Endothelial cell of umbilical vein (primary cell): Measurements from ENCODE around the gene RYR3. TPM values are rescaled to one million over a fixed set of nuclear protein-coding genes. Genes with fewer than 3 reads are reported as not detected.

Experiments
- BruUV-seq: library from RNA; stranded (reverse); fragments of 400-500 nt; replicated peaks from 2 replicates; lab custom pipeline; 2021; lab: Mats Ljungman, UMichigan
- CTCF ChIA-PET: fragments of 300-600, 350-600 bp; sonication (Branson Sonifier 250); formaldehyde crosslinking; loops from one replicate; lab custom pipeline; 2021; ENCODE audit warnings: antibody characterized with exemption, inconsistent platforms; lab: Charles Lee
- POLR2A ChIA-PET: fragments of 300-600, 350-600 bp; sonication (Branson Sonifier 250); formaldehyde crosslinking; loops from one replicate; lab custom pipeline; 2021; ENCODE audit warnings: antibody characterized with exemption, inconsistent platforms; lab: Charles Lee
- DNase-seq: peaks from one replicate; pipeline ENCODE4 v3.0.0-alpha.2; 2011; ENCODE audit warnings: low read depth, low spot score
- FAIRE-seq: peaks from 2 replicates; lab custom pipeline; 2011; peaks lifted over from hg19 to GRCh38; lab: Jason Lieb, UNC
- H2AFZ ChIP-seq: 2 replicates; pipeline ENCODE4 v1.6.0; 2012; ENCODE audit warnings: low read depth, low read length, control low read depth, inconsistent platforms
- H3K27ac ChIP-seq: 2 replicates; pipeline ENCODE4 v1.5.1; 2011; ENCODE audit warnings: low read depth, mild to moderate bottlenecking, control low read depth, low read length, moderate library complexity; ENCODE audit not compliant: insufficient read depth
- H3K27me3 ChIP-seq, 2 experiments: 2 replicates each; pipeline versions ENCODE4 v1.6.0 to v1.6.1; 2011; ENCODE audit warnings: low read length in 2 of 2, mixed read lengths in 1 of 2; ENCODE audit not compliant: control insufficient read depth in 2 of 2, insufficient read depth in 2 of 2
- H3K36me3 ChIP-seq, 2 experiments: 2 replicates in 1 of 2; 3 replicates in 1 of 2; pipeline ENCODE4 v1.5.1; 2011; ENCODE audit warnings: low read length in 2 of 2, mild to moderate bottlenecking in 1 of 2, moderate library complexity in 1 of 2; ENCODE audit not compliant: control insufficient read depth in 2 of 2, insufficient read depth in 2 of 2; ENCODE audit errors: extremely low read depth in 1 of 2
- H3K4me1 ChIP-seq: 3 replicates; pipeline ENCODE4 v1.5.1; 2011; ENCODE audit warnings: mild to moderate bottlenecking, low read length; ENCODE audit not compliant: control insufficient read depth, insufficient read depth; ENCODE audit errors: extremely low read depth
- H3K4me2 ChIP-seq: 2 replicates; pipeline ENCODE4 v1.6.1; 2011; ENCODE audit warnings: low read length, control low read depth, mixed read lengths; ENCODE audit not compliant: insufficient read depth
- H3K4me3 ChIP-seq, 3 experiments: fragments of 200-600 bp in 1 of 3; sonication (generic), shearing (Covaris generic) in 1 of 3; replicated peaks in 1 of 3; 2 replicates each; pipeline ENCODE4 v1.5.1; 2011 to 2016; ENCODE audit warnings: control low read depth in 3 of 3, low read length in 3 of 3, mild to moderate bottlenecking in 2 of 3, inconsistent platforms in 1 of 3, low read depth in 1 of 3, moderate library complexity in 1 of 3; ENCODE audit not compliant: insufficient read depth in 1 of 3
- H3K79me2 ChIP-seq: 2 replicates; pipeline ENCODE4 v1.6.0; 2012; ENCODE audit warnings: low read length, inconsistent platforms; ENCODE audit not compliant: control insufficient read depth, insufficient read depth
- H3K9ac ChIP-seq: replicated peaks from 2 replicates; pipeline ENCODE3; 2011; ENCODE audit warnings: low read length, control low read depth; ENCODE audit not compliant: insufficient read depth; ENCODE audit errors: extremely low read depth
- H3K9me1 ChIP-seq: replicated peaks from 3 replicates; pipeline ENCODE4 v1.6.0; 2011; ENCODE audit warnings: mild to moderate bottlenecking, low read length; ENCODE audit not compliant: control insufficient read depth, insufficient read depth; ENCODE audit errors: extremely low read depth
- H3K9me3 ChIP-seq: replicated peaks from 2 replicates; pipeline ENCODE4 v1.5.1; 2012; ENCODE audit warnings: low read length, inconsistent platforms; ENCODE audit not compliant: control insufficient read depth, insufficient read depth
- H4K20me1 ChIP-seq: replicated peaks from 2 replicates; pipeline ENCODE3; 2011; ENCODE audit warnings: mild to moderate bottlenecking, low read length; ENCODE audit not compliant: control insufficient read depth, insufficient read depth; ENCODE audit errors: extremely low read depth
- EZH2 ChIP-seq: IDR thresholded peaks from 2 replicates; pipeline ENCODE4 v1.6.1; 2012; ENCODE audit warnings: borderline replicate concordance, low read depth, mild to moderate bottlenecking, moderate library complexity, low read length, inconsistent platforms; ENCODE audit not compliant: severe bottlenecking
- FOS ChIP-seq: IDR thresholded peaks from 2 replicates; pipeline ENCODE4 v1.6.1; 2011; ENCODE audit warnings: mild to moderate bottlenecking, low read length, moderate library complexity, borderline replicate concordance; ENCODE audit not compliant: insufficient read depth
- GATA2 ChIP-seq: IDR thresholded peaks from 2 replicates; pipeline ENCODE4 v1.7.0; 2011; ENCODE audit warnings: low read depth, mild to moderate bottlenecking, moderate library complexity, mixed read lengths, low read length; ENCODE audit not compliant: insufficient read length, insufficient read depth
- JUN ChIP-seq: IDR thresholded peaks from 2 replicates; pipeline ENCODE4 v1.6.1; 2011; ENCODE audit warnings: borderline replicate concordance, low read depth; ENCODE audit not compliant: insufficient read length, insufficient read depth
- MYC ChIP-seq: IDR thresholded peaks from one replicate; pipeline ENCODE4 v1.6.1; 2011; ENCODE audit warnings: mild to moderate bottlenecking, low read depth, low read length
- POLR2A ChIP-seq: IDR thresholded peaks from 2 replicates; pipeline ENCODE4 v1.6.1; 2012; ENCODE audit warnings: low read depth, mild to moderate bottlenecking, control low read depth, low read length
- POLR2AphosphoS5 ChIP-seq: IDR thresholded peaks from 2 replicates; pipeline ENCODE4 v1.6.1; 2012; ENCODE audit warnings: low read depth, mild to moderate bottlenecking, control low read depth, low read length, moderate library complexity; ENCODE audit not compliant: insufficient read depth
- dilution Hi-C: fragments of 300-500 bp; cut with MboI; formaldehyde crosslinking; loops from one replicate; pipeline ENCODE4 v1.15.0; 2019; ENCODE audit warnings: low sequenced_read_pairs; ENCODE audit not compliant: extremely low pct_ligation_motif_present
- intact Hi-C: fragments of 100-400 bp; cut with micrococcal nuclease; formaldehyde crosslinking; loops from one replicate; pipeline ENCODE4 v1.10.0; 2022
- polyA plus RNA-seq, 4 experiments: library from polyadenylated mRNA; depleted of rRNA in 3 of 4; stranded (reverse) in 3 of 4; unstranded in 1 of 4; fragments of >200 nt; gene quantifications; 2 replicates each; pipeline versions ENCODE4 v1.2.1 to v1.2.3, GENCODE V29; 2011 to 2012; ENCODE audit warnings: missing spikeins in 1 of 4
- total RNA-seq: library from RNA; stranded (reverse); gene quantifications from 2 replicates; pipeline ENCODE4 v1.2.3, GENCODE V29; 2021
- TF ChIP-seq, protein P1 (sequence below): IDR thresholded peaks from 2 replicates; pipeline ENCODE4 v1.6.1; 2011; ENCODE audit not compliant: insufficient read depth, insufficient read length
- TF ChIP-seq, protein P2 (sequence below), 2 donors: IDR thresholded peaks; 1 replicate in 1 of 2; 2 replicates in 1 of 2; pipeline ENCODE4 v1.5.1; 2011; ENCODE audit warnings: low read length in 2 of 2, mild to moderate bottlenecking in 2 of 2, moderate library complexity in 2 of 2, control low read depth in 1 of 2, inconsistent platforms in 1 of 2, low read depth in 1 of 2; ENCODE audit not compliant: insufficient read depth in 1 of 2; ENCODE audit errors: extremely low read depth in 1 of 2

Gene RYR3
- total and polyA plus RNA-seq, 2 donors (not counting 3 experiments of a cell fraction or from before 2014, with no cell fraction given) = not detected

DNA sequence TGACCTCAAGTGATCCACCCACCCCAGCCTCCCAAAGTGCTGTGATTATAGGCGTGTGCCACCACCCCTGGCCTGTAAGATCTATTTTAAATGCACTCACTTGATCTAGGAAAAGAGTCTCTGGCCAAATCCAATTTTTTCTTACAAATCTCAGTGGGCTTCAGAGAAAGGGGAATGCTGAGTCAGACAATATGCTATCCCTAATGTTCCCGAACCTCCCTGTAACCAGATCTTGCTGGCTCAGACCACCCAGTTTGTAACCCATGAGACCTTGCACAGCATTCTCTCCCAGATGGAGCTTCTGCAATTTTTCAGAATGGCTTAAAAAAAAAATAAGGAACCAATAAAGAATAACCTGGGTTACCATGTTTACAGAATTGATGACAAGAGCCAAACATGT, 205.8 kb downstream of the RYR3 start:
- H3K4me3 ChIP-seq = no peak overlapping the region
- intact Hi-C loops = no loop called here
- no peaks in the 10 kb centered on the region for H3K36me3 ChIP-seq
- dilution Hi-C loops = no loop called here
- H3K27me3 ChIP-seq = no peaks in the 10 kb centered on the region
- TF ChIP-seq FOS = no peak
- TF ChIP-seq GATA2 = no peak
- TF ChIP-seq POLR2A = no peak
- TF ChIP-seq POLR2AphosphoS5 = no peak
- no peak for TF ChIP-seq EZH2
- no peak for TF ChIP-seq MYC
- no peak for TF ChIP-seq JUN
- TF ChIP-seq, protein P1, sequence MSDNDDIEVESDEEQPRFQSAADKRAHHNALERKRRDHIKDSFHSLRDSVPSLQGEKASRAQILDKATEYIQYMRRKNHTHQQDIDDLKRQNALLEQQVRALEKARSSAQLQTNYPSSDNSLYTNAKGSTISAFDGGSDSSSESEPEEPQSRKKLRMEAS = no peak
- TF ChIP-seq, protein P2, sequence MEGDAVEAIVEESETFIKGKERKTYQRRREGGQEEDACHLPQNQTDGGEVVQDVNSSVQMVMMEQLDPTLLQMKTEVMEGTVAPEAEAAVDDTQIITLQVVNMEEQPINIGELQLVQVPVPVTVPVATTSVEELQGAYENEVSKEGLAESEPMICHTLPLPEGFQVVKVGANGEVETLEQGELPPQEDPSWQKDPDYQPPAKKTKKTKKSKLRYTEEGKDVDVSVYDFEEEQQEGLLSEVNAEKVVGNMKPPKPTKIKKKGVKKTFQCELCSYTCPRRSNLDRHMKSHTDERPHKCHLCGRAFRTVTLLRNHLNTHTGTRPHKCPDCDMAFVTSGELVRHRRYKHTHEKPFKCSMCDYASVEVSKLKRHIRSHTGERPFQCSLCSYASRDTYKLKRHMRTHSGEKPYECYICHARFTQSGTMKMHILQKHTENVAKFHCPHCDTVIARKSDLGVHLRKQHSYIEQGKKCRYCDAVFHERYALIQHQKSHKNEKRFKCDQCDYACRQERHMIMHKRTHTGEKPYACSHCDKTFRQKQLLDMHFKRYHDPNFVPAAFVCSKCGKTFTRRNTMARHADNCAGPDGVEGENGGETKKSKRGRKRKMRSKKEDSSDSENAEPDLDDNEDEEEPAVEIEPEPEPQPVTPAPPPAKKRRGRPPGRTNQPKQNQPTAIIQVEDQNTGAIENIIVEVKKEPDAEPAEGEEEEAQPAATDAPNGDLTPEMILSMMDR (IDR thresholded peaks at IDR 0.05; ENCODE audit: extremely low read depth in 1 of 2, insufficient read depth in 1 of 2, low read depth in 1 of 2, low read length in 2 of 2) = no peak
- no peaks in the 10 kb centered on the region for H3K4me1 ChIP-seq
- BruUV-seq = no TSS peak
- no peaks in the 10 kb centered on the region for H3K79me2 ChIP-seq
- no peak overlapping the region for H3K4me2 ChIP-seq
- no peak overlapping the region for H3K27ac ChIP-seq
- no peaks in the 10 kb centered on the region for H3K9me3 ChIP-seq
- H3K9ac ChIP-seq = no peak overlapping the region
- POLR2A ChIA-PET = no interaction called here
- DNase-seq (no peak), FAIRE-seq (no peak)
- no peaks in the 10 kb centered on the region for H4K20me1 ChIP-seq
- CTCF ChIA-PET = no interaction called here
- H3K9me1 ChIP-seq = no peaks in the 10 kb centered on the region
- no peak overlapping the region for H2AFZ ChIP-seq
